Activated B cell treated with CpG ODN at 0.5 μM for 24 hours (primary cell): Measurements from ENCODE around the gene GRID2IP. TPM values are rescaled to one million over a fixed set of nuclear protein-coding genes. Genes with fewer than 3 reads are reported as not detected.
"Not testable (repeated sequence)": the region's sequence is repeated elsewhere in the genome, so short reads cannot be mapped to it uniquely, and the experiment has no call there.

ENCODE experiments used
- ATAC-seq: fragments of 200-7000 bp; cut with Tn5 transposase; one replicate; pipeline ENCODE4 v1.10.0; 2021; ENCODE audit warnings: low read depth, mild to moderate bottlenecking, moderate library complexity
- CTCF ChIA-PET: fragments of 350-600 bp; sonication (Branson Sonifier 250); formaldehyde crosslinking; loops from one replicate; lab custom pipeline; 2021; ENCODE audit warnings: antibody characterized with exemption; lab: Charles Lee
- POLR2A ChIA-PET: fragments of 350-600 bp; sonication (Branson Sonifier 250); formaldehyde crosslinking; loops from one replicate; lab custom pipeline; 2021; ENCODE audit warnings: antibody characterized with exemption; lab: Charles Lee
- DNase-seq: peaks from one replicate; pipeline ENCODE4 v3.0.0; 2022
- H3K27ac Mint-ChIP-seq: one replicate; pipeline ENCODE4 v1.8.0; 2020; ENCODE audit warnings: mixed read lengths
- H3K27me3 Mint-ChIP-seq: one replicate; pipeline ENCODE4 v1.8.0; 2021; ENCODE audit warnings: mixed read lengths
- H3K36me3 Mint-ChIP-seq: one replicate; pipeline ENCODE4 v1.8.0; 2021; ENCODE audit warnings: low read depth, mixed read lengths
- H3K4me1 Mint-ChIP-seq: one replicate; pipeline ENCODE4 v1.8.0; 2021; ENCODE audit warnings: mixed read lengths
- H3K4me3 Mint-ChIP-seq: one replicate; pipeline ENCODE4 v1.8.0; 2020; ENCODE audit warnings: mild to moderate bottlenecking, mixed read lengths
- H3K9me3 Mint-ChIP-seq: one replicate; pipeline ENCODE4 v1.8.0; 2020; ENCODE audit warnings: mixed read lengths
- intact Hi-C: fragments of 100-400 bp; cut with micrococcal nuclease; formaldehyde crosslinking; loops from one replicate; pipeline ENCODE4 v1.15.1; 2024
- total RNA-seq: library from RNA; stranded (reverse); gene quantifications from 2 replicates; pipeline ENCODE4 v1.2.3, GENCODE V29; 2022
- TF ChIP-seq, protein P1 (sequence below): fragments of 200-600 bp; IDR thresholded peaks from one replicate; pipeline ENCODE4 v1.8.0; 2022; ENCODE audit warnings: antibody characterized with exemption, mild to moderate bottlenecking

GRID2IP gene
- total RNA-seq, 1 donor from 2014 or later = 1.3 TPM

GRCh38 chr7:6577369-6578113 is 26.3 kb upstream of the GRID2IP start, which contains the start of gene ZDHHC4:
Gene ZDHHC4 (plus strand): TSS chr7:6577454. CDS start chr7:6580562, 3,108 bp downstream.
- Mint-ChIP-seq H3K4me1 (peaks cover 26% of the 10 kb centered on the region), H3K27ac (peak within 1 kb of the TSS; percentile 89), H3K27me3 (no peaks in the 10 kb centered on the region), H3K4me3 (peak within 1 kb of the TSS; percentile 88), H3K36me3 (peaks cover 31% of the 10 kb centered on the region), H3K9me3 (no peaks in the 10 kb centered on the region)
- POLR2A ChIA-PET = interaction anchor here (0.7 to 2.3 kb wide), 5 partner anchors 11 to 130 kb away, joined by 3 to 16 read pairs (median 5); partner anchors contain the start of genes DAGLB, INTS15 and ZNF316
- intact Hi-C loops = loop anchor here (1.0 to 5.0 kb wide), 3 partner anchors 13 to 150 kb away; partner anchors contain the start of genes INTS15 and ZNF316
- CTCF ChIA-PET = interaction anchor here (1.3 kb wide), 1 partner anchor 12 kb away, joined by 4 read pairs; the partner anchor contains the start of gene INTS15
- TF ChIP-seq, protein P1, sequence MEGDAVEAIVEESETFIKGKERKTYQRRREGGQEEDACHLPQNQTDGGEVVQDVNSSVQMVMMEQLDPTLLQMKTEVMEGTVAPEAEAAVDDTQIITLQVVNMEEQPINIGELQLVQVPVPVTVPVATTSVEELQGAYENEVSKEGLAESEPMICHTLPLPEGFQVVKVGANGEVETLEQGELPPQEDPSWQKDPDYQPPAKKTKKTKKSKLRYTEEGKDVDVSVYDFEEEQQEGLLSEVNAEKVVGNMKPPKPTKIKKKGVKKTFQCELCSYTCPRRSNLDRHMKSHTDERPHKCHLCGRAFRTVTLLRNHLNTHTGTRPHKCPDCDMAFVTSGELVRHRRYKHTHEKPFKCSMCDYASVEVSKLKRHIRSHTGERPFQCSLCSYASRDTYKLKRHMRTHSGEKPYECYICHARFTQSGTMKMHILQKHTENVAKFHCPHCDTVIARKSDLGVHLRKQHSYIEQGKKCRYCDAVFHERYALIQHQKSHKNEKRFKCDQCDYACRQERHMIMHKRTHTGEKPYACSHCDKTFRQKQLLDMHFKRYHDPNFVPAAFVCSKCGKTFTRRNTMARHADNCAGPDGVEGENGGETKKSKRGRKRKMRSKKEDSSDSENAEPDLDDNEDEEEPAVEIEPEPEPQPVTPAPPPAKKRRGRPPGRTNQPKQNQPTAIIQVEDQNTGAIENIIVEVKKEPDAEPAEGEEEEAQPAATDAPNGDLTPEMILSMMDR = no peak
- peak; percentile 88 for ATAC-seq
- peak; percentile 86 for DNase-seq

DNA sequence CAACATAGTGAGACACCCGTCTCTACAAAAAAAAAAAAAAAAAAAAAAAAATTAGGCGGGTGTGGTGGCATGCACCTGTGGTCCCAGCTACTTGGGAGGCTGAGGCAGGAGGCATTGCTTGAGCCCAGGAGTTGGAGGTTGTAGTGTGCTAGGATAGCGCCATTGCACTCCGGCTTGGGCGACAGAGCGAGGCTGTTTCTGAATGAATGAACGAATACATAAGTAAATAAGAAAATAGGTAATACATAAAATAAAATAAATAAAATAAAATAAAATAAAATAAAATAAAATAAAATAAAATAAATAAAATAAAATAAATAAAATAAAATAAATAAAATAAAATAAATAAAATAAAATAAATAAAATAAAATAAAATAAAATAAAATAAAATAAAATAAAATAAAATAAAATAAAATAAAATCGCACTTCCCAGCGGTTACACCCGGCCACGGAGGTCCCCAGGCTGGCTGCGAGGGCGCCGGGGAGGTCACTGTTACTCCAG is 25.7 kb upstream of the GRID2IP start:
- H3K4me3 Mint-ChIP-seq = peak overlapping the region; percentile 88
- ATAC-seq, H3K9me3 Mint-ChIP-seq, DNase-seq, H3K27me3 Mint-ChIP-seq: not testable (repeated sequence)
- H3K27ac Mint-ChIP-seq = peak overlapping the region; percentile 53
- POLR2A ChIA-PET = interaction anchor here (0.6 to 2.3 kb wide), 6 partner anchors 12 to 660 kb away, joined by 3 to 16 read pairs (median 5); partner anchors contain the start of genes DAGLB, INTS15 and ZNF316
- H3K36me3 Mint-ChIP-seq = peaks cover 25% of the 10 kb centered on the region
- intact Hi-C loops = loop anchor here (1.0 to 5.0 kb wide), 3 partner anchors 13 to 150 kb away; partner anchors contain the start of genes INTS15 and ZNF316
- H3K4me1 Mint-ChIP-seq = peaks cover 20% of the 10 kb centered on the region
- CTCF ChIA-PET = interaction anchor here (0.9 to 1.3 kb wide), 2 partner anchors 13 to 61 kb away, joined by 3 to 4 read pairs; partner anchors contain the start of gene INTS15

DNA sequence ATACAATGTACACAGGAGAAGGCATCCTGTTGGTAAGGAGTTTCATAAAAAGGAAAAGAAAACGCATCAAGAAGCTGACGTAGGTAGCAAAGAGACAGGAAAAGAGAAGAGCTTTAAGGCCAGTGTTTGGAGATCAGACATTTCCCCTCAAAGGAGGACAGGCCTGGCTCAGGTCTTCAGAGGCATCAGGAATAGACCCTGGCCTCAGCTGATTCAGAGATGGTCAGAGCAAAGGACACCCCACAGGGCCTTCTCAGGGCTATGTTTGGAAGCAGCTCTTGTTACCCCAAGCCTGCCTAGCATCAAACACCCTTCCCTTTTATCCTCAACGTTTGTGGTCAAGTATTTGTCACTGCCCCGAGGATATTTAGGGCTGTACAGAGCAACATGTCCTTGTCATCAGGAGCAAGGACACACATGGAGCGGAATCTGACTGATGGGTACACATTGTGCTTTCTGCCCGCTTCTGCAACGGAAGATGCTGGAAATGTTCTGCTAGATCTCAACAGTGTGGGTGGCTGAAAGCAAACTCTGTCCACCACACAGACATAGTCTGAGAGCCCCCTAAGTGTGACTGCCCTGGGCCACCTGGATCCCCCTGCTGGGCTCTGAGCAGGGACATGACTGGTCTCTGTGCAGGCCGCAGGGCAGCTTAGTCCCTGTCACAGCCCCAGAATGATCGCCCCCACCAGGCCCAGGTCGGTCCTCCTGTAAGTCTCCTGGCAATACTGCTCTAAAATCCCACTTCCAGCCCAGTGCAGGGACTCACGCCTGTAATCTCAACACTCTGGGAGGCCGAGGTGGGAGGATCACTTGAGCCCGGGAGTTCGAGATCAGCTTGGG is 25.0 kb upstream of the GRID2IP start:
- ATAC-seq (no peak), DNase-seq (no peak)
- H3K4me3 Mint-ChIP-seq = peak overlapping the region; percentile 55
- H3K27me3 Mint-ChIP-seq = no peaks in the 10 kb centered on the region
- ChIA-PET POLR2A (interaction anchor here (0.6 to 1.0 kb wide), 2 partner anchors 14 to 660 kb away, joined by 3 to 5 read pairs; partner anchors contain the start of gene INTS15), CTCF (interaction anchor here (0.9 to 1.2 kb wide), 2 partner anchors 14 to 60 kb away, joined by 3 read pairs; partner anchors contain the start of gene INTS15)
- no peaks in the 10 kb centered on the region for H3K9me3 Mint-ChIP-seq
- peaks cover 14% of the 10 kb centered on the region for H3K4me1 Mint-ChIP-seq
- TF ChIP-seq, protein P1 = no peak
- H3K27ac Mint-ChIP-seq = peak overlapping the region; percentile 4
- H3K36me3 Mint-ChIP-seq = peaks cover 18% of the 10 kb centered on the region
- intact Hi-C loops = loop anchor here (5.0 kb wide), 1 partner anchor 151 kb away; no protein-coding TSS in a partner anchor

- no peak overlapping the region for H3K27ac Mint-ChIP-seq
- TF ChIP-seq, protein P1 = no peak
- no peak for ATAC-seq
Measured at GRCh38 chr7:6575281-6576023, 24.2 kb upstream of the GRID2IP start.

More at GRCh38 chr7:6575281-6576023, 24.2 kb upstream of the GRID2IP start:
- peaks cover 10% of the 10 kb centered on the region for H3K36me3 Mint-ChIP-seq
- no peaks in the 10 kb centered on the region for H3K9me3 Mint-ChIP-seq
- POLR2A ChIA-PET = no interaction called here
- CTCF ChIA-PET = interaction anchor here (1.2 to 1.5 kb wide), 2 partner anchors 15 to 60 kb away, joined by 3 to 5 read pairs; partner anchors contain the start of gene INTS15
- H3K27me3 Mint-ChIP-seq = no peaks in the 10 kb centered on the region
- intact Hi-C loops = loop anchor here (5.0 kb wide), 1 partner anchor 152 kb away; no protein-coding TSS in a partner anchor
- no peak for DNase-seq
- H3K4me3 Mint-ChIP-seq = peak overlapping the region; percentile 55
- H3K4me1 Mint-ChIP-seq = peaks cover 9% of the 10 kb centered on the region
